Epithelial cell of esophagus (primary cell): Measurements from ENCODE around the gene INHBB.

Experiments
- DNase-seq: peaks from one replicate; pipeline ENCODE4 v3.0.0; 2010; ENCODE audit warnings: low read depth
- H3K4me3 ChIP-seq: 2 replicates; pipeline ENCODE4 v1.5.1; 2011; ENCODE audit warnings: mild to moderate bottlenecking, low read length, control low read depth
- CTCF ChIP-seq: IDR thresholded peaks from 2 replicates; pipeline ENCODE4 v1.5.1; 2011; ENCODE audit warnings: low read depth, mild to moderate bottlenecking, low read length, control low read depth, inconsistent platforms; ENCODE audit not compliant: insufficient read depth; ENCODE audit errors: missing control alignments

INHBB gene

GRCh38 chr2:120379916-120380893 is 34.3 kb downstream of the INHBB start:
- TF ChIP-seq CTCF: no peak
- DNase-seq: no peak
- no peak overlapping the region for H3K4me3 ChIP-seq

GRCh38 chr2:120381192-120381591 is 35.3 kb downstream of the INHBB start:
- no peak overlapping the region for H3K4me3 ChIP-seq
- TF ChIP-seq CTCF: no peak

GRCh38 chr2:120381661-120382060 is 35.7 kb downstream of the INHBB start:
- TF ChIP-seq CTCF: no peak
- H3K4me3 ChIP-seq: no peak overlapping the region
- no peak for DNase-seq

More at GRCh38 chr2:120381192-120381591, 35.3 kb downstream of the INHBB start:
- no peak for DNase-seq

- no peak for DNase-seq
- no peak overlapping the region for H3K4me3 ChIP-seq
- no peak for TF ChIP-seq CTCF
These were observed 36.7 kb downstream of the INHBB start for GRCh38 chr2:120382541-120383144.

- H3K4me3 ChIP-seq: no peak overlapping the region
- no peak for DNase-seq
- TF ChIP-seq CTCF: no peak
These were observed 37.3 kb downstream of the INHBB start for GRCh38 chr2:120383191-120383590.

- DNase-seq: no peak
- no peak for TF ChIP-seq CTCF
- no peak overlapping the region for H3K4me3 ChIP-seq
These were observed 37.9 kb downstream of the INHBB start for GRCh38 chr2:120383631-120384340.
